Esophagus muscularis mucosa (tissue), 4 donors: ENCODE data around the gene ARSG. TPM values are rescaled to one million over a fixed set of nuclear protein-coding genes. Genes with fewer than 3 reads are reported as not detected.
"Not testable (repeated sequence)": the region's sequence is repeated elsewhere in the genome, so short reads cannot be mapped to it uniquely, and the experiment has no call there.

ENCODE experiments used
- DNase-seq: peaks from one replicate; pipeline ENCODE4 v3.0.0-alpha.2; 2017; ENCODE audit errors: extremely low spot score
- H3K27ac ChIP-seq, 4 donors: fragments of 200-600 bp; sonication (generic); replicated peaks in 1 of 4; 1 replicate in 3 of 4; 2 replicates in 1 of 4; pipeline ENCODE4 v1.5.1; 2016 to 2019; ENCODE audit warnings: mild to moderate bottlenecking in 1 of 4
- H3K27me3 ChIP-seq, 4 donors: fragments of 200-600 bp; sonication (generic); one replicate each; pipeline versions ENCODE4 v1.5.1 to v1.6.0; 2016 to 2019
- H3K36me3 ChIP-seq, 4 donors: fragments of 200-600 bp; sonication (generic); one replicate each; pipeline ENCODE4 v1.5.1; 2016 to 2019
- H3K4me1 ChIP-seq, 4 donors: fragments of 200-600 bp; sonication (generic); one replicate each; pipeline ENCODE4 v1.5.1; 2016 to 2019
- H3K4me3 ChIP-seq, 4 donors: fragments of 200-600 bp; sonication (generic); 1 replicate in 2 of 4; 2 replicates in 2 of 4; pipeline ENCODE4 v1.5.1; 2016 to 2019; ENCODE audit warnings: mild to moderate bottlenecking in 4 of 4, moderate library complexity in 1 of 4
- H3K9me3 ChIP-seq, 4 donors: fragments of 200-600 bp; sonication (generic); 1 replicate in 3 of 4; 2 replicates in 1 of 4; pipeline ENCODE4 v1.5.1; 2016 to 2019
- CTCF ChIP-seq, 3 experiments: fragments of 200-600 bp in 2 of 3; fragments of 450-650 bp in 1 of 3; sonication (generic) in 2 of 3; IDR thresholded peaks; one replicate each; pipeline ENCODE4 v1.5.1; 2017 to 2019; ENCODE audit warnings: antibody characterized with exemption in 3 of 3, mild to moderate bottlenecking in 2 of 3, moderate library complexity in 1 of 3
- EP300 ChIP-seq: sonication (generic); formaldehyde crosslinking; IDR thresholded peaks from one replicate; pipeline ENCODE4 v1.6.1; 2017; ENCODE audit warnings: antibody characterized with exemption
- POLR2A ChIP-seq: fragments of 450-650 bp; IDR thresholded peaks from one replicate; pipeline ENCODE4 v1.6.1; 2017; ENCODE audit warnings: antibody characterized with exemption, moderate library complexity, mild to moderate bottlenecking, low read depth
- POLR2AphosphoS5 ChIP-seq, 2 donors: sonication (generic); formaldehyde crosslinking; IDR thresholded peaks; one replicate each; pipeline ENCODE4 v1.6.1; 2017; ENCODE audit warnings: antibody characterized with exemption in 2 of 2
- WGBS: methylation state at CpG from one replicate; pipeline ENCODE4 v1.1.5; 2018; 5-methylcytosine and 5-hydroxymethylcytosine counted together
- intact Hi-C: fragments of 100-400 bp; cut with DNase I; formaldehyde crosslinking; loops from one replicate; pipeline ENCODE4 v1.15.1; 2023
- total RNA-seq, 4 donors: library from RNA; depleted of rRNA; stranded (reverse); fragments of >200 nt; gene quantifications; one replicate each; pipeline versions ENCODE4 v1.1.0 to v1.2.1, GENCODE V29; 2016

The ARSG gene
- total RNA-seq, 4 donors from 2014 or later = 1.7 to 4.9 (median 2.8) TPM

- no peaks in the 10 kb centered on the region for H3K36me3 ChIP-seq
- no peak for DNase-seq
- no peaks in the 10 kb centered on the region for H3K27me3 ChIP-seq
- no peak overlapping the region for H3K4me3 ChIP-seq
- TF ChIP-seq EP300 (no peak), CTCF (IDR thresholded peaks at IDR 0.05) (no peak), POLR2A (no peak), POLR2AphosphoS5 (IDR thresholded peaks at IDR 0.05) (no peak)
- no peaks in the 10 kb centered on the region for H3K9me3 ChIP-seq
- H3K4me1 ChIP-seq = peaks cover 29 to 41% (median 32%) of the 10 kb centered on the region in 4 donors
- intact Hi-C loops = no loop called here
- H3K27ac ChIP-seq = no peak overlapping the region
- WGBS = 91% methylated on average over 8 of the region's 8 CpGs
Observed at GRCh38 chr17:68375566-68375965, 84.3 kb downstream of the ARSG start.

- 94% methylated on average over 2 of the region's 2 CpGs for WGBS
- H3K4me3 ChIP-seq, H3K27ac ChIP-seq, H3K27me3 ChIP-seq, intact Hi-C loops, H3K9me3 ChIP-seq, DNase-seq, H3K36me3 ChIP-seq: not testable (repeated sequence)
- peaks cover 29 to 41% (median 32%) of the 10 kb centered on the region in 4 donors for H3K4me1 ChIP-seq
Observed at GRCh38 chr17:68376178-68376577, 84.9 kb downstream of the ARSG start.

GRCh38 chr17:68377771-68378267 is 86.5 kb downstream of the ARSG start:
- Histone ChIP-seq H3K27me3 (no peaks in the 10 kb centered on the region), H3K36me3 (no peaks in the 10 kb centered on the region), H3K4me1 (peaks cover 29 to 41% (median 32%) of the 10 kb centered on the region in 4 donors), H3K4me3 (peak overlapping the region; percentile 12 to 42 (median 28)), H3K27ac (peak overlapping the region; percentile 84 to 93 (median 92)), H3K9me3 (no peaks in the 10 kb centered on the region)
- TF ChIP-seq POLR2A = no peak
- WGBS = 44% methylated on average over 7 of the region's 8 CpGs
- no peak for DNase-seq
- intact Hi-C loops = no loop called here

GRCh38 chr17:68378268-68379176 is 87.2 kb downstream of the ARSG start:
- H3K9me3 ChIP-seq = no peaks in the 10 kb centered on the region
- H3K4me3 ChIP-seq = peak overlapping the region; percentile 12 to 42 (median 28)
- DNase-seq = peak; percentile 97
- intact Hi-C loops = no loop called here
- 29% methylated on average over 17 of the region's 21 CpGs for WGBS
- H3K36me3 ChIP-seq = no peaks in the 10 kb centered on the region
- H3K27me3 ChIP-seq = no peaks in the 10 kb centered on the region
- peak overlapping the region; percentile 84 to 93 (median 92) for H3K27ac ChIP-seq
- H3K4me1 ChIP-seq = peaks cover 32 to 45% (median 36%) of the 10 kb centered on the region in 4 donors
- peak; percentile 86 for TF ChIP-seq EP300
- TF ChIP-seq POLR2A = no peak
- peak; percentile 86 to 96 for TF ChIP-seq POLR2AphosphoS5 (IDR thresholded peaks at IDR 0.05)
- no peak for TF ChIP-seq CTCF (IDR thresholded peaks at IDR 0.05)

- no peak overlapping the region for H3K4me3 ChIP-seq
- H3K27ac ChIP-seq = peak overlapping the region; percentile 84 to 93 (median 92)
- DNase-seq = no peak
- intact Hi-C loops = no loop called here
- H3K27me3 ChIP-seq = no peaks in the 10 kb centered on the region
- TF ChIP-seq CTCF (IDR thresholded peaks at IDR 0.05) (no peak), POLR2A (no peak), POLR2AphosphoS5 (IDR thresholded peaks at IDR 0.05) (no peak), EP300 (no peak)
- H3K36me3 ChIP-seq = no peaks in the 10 kb centered on the region
- no peaks in the 10 kb centered on the region for H3K9me3 ChIP-seq
- peaks cover 36 to 45% (median 41%) of the 10 kb centered on the region in 4 donors for H3K4me1 ChIP-seq
- 89% methylated on average over 3 of the region's 3 CpGs for WGBS
Observed at GRCh38 chr17:68379177-68379510, 87.8 kb downstream of the ARSG start.
